Cardiac septum (tissue), 1 donor: Measurements from ENCODE around the gene GAK. TPM values are rescaled to one million over a fixed set of nuclear protein-coding genes. Genes with fewer than 3 reads are reported as not detected.

Experiments
- DNase-seq: peaks from one replicate; pipeline ENCODE4 v3.0.0-alpha.2; 2020; ENCODE audit warnings: low spot score
- intact Hi-C: fragments of 100-400 bp; cut with DNase I; formaldehyde crosslinking; loops from one replicate; pipeline ENCODE4 v1.14.0; 2022
- total RNA-seq: library from RNA; stranded (reverse); fragmentation: NEBNext Ultra II Directional; extraction: Animal tissue kit (Norgen Biotek cat#: 25700); gene quantifications from one replicate; pipeline ENCODE4 v1.2.1, GENCODE V29; 2021
- donor health status: DM: no; HTN: no; CAD: no.

The GAK gene
- total RNA-seq, 1 donor from 2014 or later: 36.1 TPM

GRCh38 chr4:864456-865120, 67.5 kb downstream of the GAK start:
- DNase-seq: no peak
- intact Hi-C loops: no loop called here

- intact Hi-C loops: no loop called here
- no peak for DNase-seq
Measured at GRCh38 chr4:860561-860960, 71.6 kb downstream of the GAK start.

GRCh38 chr4:859496-859895, 72.6 kb downstream of the GAK start:
- no peak for DNase-seq
- intact Hi-C loops: no loop called here

GRCh38 chr4:858831-859451, 73.2 kb downstream of the GAK start:
- no peak for DNase-seq
- intact Hi-C loops: no loop called here

GRCh38 chr4:858041-858481, 74.1 kb downstream of the GAK start:
- intact Hi-C loops: no loop called here
- no peak for DNase-seq

GRCh38 chr4:857461-857860, 74.7 kb downstream of the GAK start:
- DNase-seq: no peak
- intact Hi-C loops: no loop called here

- DNase-seq: no peak
- intact Hi-C loops: no loop called here
Measured at GRCh38 chr4:856225-856901, 75.8 kb downstream of the GAK start.

GRCh38 chr4:855880-856224, 76.3 kb downstream of the GAK start:
- intact Hi-C loops: no loop called here
- DNase-seq: no peak

GRCh38 chr4:854356-854755, 77.8 kb downstream of the GAK start:
- intact Hi-C loops: no loop called here
- DNase-seq: no peak

- intact Hi-C loops: no loop called here
- DNase-seq: no peak
Measured at GRCh38 chr4:853416-853781, 78.7 kb downstream of the GAK start.

- no peak for DNase-seq
Measured at GRCh38 chr4:851701-852430, 80.2 kb downstream of the GAK start.

GRCh38 chr4:850323-850945, 81.7 kb downstream of the GAK start:
- intact Hi-C loops: no loop called here
- DNase-seq: no peak

More at GRCh38 chr4:851701-852430, 80.2 kb downstream of the GAK start:
- intact Hi-C loops: no loop called here

- no peak for DNase-seq
- intact Hi-C loops: no loop called here
Measured at GRCh38 chr4:849478-850175, 82.5 kb downstream of the GAK start.

- intact Hi-C loops: no loop called here
- no peak for DNase-seq
Measured at GRCh38 chr4:848803-849477, 83.2 kb downstream of the GAK start.

- DNase-seq: no peak
- intact Hi-C loops: no loop called here
Measured at GRCh38 chr4:848307-848691, 83.8 kb downstream of the GAK start.

GRCh38 chr4:845836-846251, 86.3 kb downstream of the GAK start:
- no peak for DNase-seq
- intact Hi-C loops: no loop called here

- no peak for DNase-seq
Measured at GRCh38 chr4:845233-845835, 86.8 kb downstream of the GAK start.

GRCh38 chr4:844752-845232, 87.3 kb downstream of the GAK start:
- intact Hi-C loops: no loop called here
- DNase-seq: no peak

More at GRCh38 chr4:845233-845835, 86.8 kb downstream of the GAK start:
- intact Hi-C loops: no loop called here
